CD14-positive monocyte (primary cell): ENCODE measurements around the gene PPFIA4. TPM values are rescaled to one million over a fixed set of nuclear protein-coding genes. Genes with fewer than 3 reads are reported as not detected.

Experiments used
- DNase-seq, 3 donors: peaks; one replicate each; pipeline ENCODE4 v3.0.0-alpha.2; 2011 to 2022
- H2AFZ ChIP-seq: 2 replicates; pipeline ENCODE4 v1.6.0; 2012; ENCODE audit warnings: mild to moderate bottlenecking, low read depth, low read length, inconsistent platforms; ENCODE audit not compliant: insufficient read depth, poor library complexity, severe bottlenecking
- H3K27ac ChIP-seq, 2 donors: 1 replicate in 1 of 2; 2 replicates in 1 of 2; pipeline ENCODE4 v1.5.1; 2012 to 2013; ENCODE audit warnings: low read length in 2 of 2, control low read depth in 1 of 2, inconsistent platforms in 1 of 2, low read depth in 1 of 2, mild to moderate bottlenecking in 1 of 2
- H3K27me3 ChIP-seq, 2 donors: one replicate each; pipeline versions ENCODE4 v1.6.0 to v1.6.1; 2011 to 2013; ENCODE audit warnings: low read length in 2 of 2; ENCODE audit not compliant: control insufficient read depth in 2 of 2, insufficient read depth in 2 of 2
- H3K36me3 ChIP-seq, 2 donors: replicated peaks in 1 of 2; 1 replicate in 1 of 2; 2 replicates in 1 of 2; pipeline versions ENCODE4 v1.5.1 to v1.6.1; 2012 to 2013; ENCODE audit warnings: low read length in 2 of 2, control low read depth in 1 of 2, inconsistent platforms in 1 of 2, mild to moderate bottlenecking in 1 of 2; ENCODE audit not compliant: insufficient read depth in 2 of 2, control insufficient read depth in 1 of 2
- H3K4me1 ChIP-seq, 2 donors: 1 replicate in 1 of 2; 2 replicates in 1 of 2; pipeline versions ENCODE4 v1.5.1 to v1.6.1; 2012 to 2013; ENCODE audit warnings: low read length in 2 of 2, control low read depth in 1 of 2, inconsistent platforms in 1 of 2, mild to moderate bottlenecking in 1 of 2, moderate library complexity in 1 of 2; ENCODE audit not compliant: insufficient read depth in 2 of 2, control insufficient read depth in 1 of 2
- H3K4me2 ChIP-seq: replicated peaks from 2 replicates; pipeline ENCODE3; 2012; ENCODE audit warnings: low read length, moderate library complexity, mild to moderate bottlenecking; ENCODE audit not compliant: poor library complexity, severe bottlenecking; ENCODE audit errors: extremely low read depth
- H3K4me3 ChIP-seq, 3 experiments: fragments of 200-600 bp in 1 of 3; sonication (generic) in 1 of 3; replicated peaks in 1 of 3; 1 replicate in 2 of 3; 2 replicates in 1 of 3; pipeline ENCODE4 v1.5.1; 2011 to 2013; ENCODE audit warnings: low read length in 3 of 3, mild to moderate bottlenecking in 3 of 3, control low read depth in 2 of 3, low read depth in 2 of 3, inconsistent platforms in 1 of 3, moderate library complexity in 1 of 3
- H3K79me2 ChIP-seq: 2 replicates; pipeline ENCODE4 v1.6.0; 2012; ENCODE audit warnings: mild to moderate bottlenecking, control low read depth, inconsistent platforms, low read length, moderate library complexity; ENCODE audit not compliant: insufficient read depth
- H3K9ac ChIP-seq: 2 replicates; pipeline ENCODE4 v1.6.0; 2017; ENCODE audit warnings: low read length, mild to moderate bottlenecking; ENCODE audit not compliant: insufficient read depth, poor library complexity, severe bottlenecking
- H3K9me3 ChIP-seq, 2 donors: replicated peaks in 1 of 2; 1 replicate in 1 of 2; 2 replicates in 1 of 2; pipeline versions ENCODE4 v1.5.1 to v1.6.1; 2012 to 2013; ENCODE audit warnings: low read length in 2 of 2, control low read depth in 1 of 2; ENCODE audit not compliant: control insufficient read depth in 1 of 2, insufficient read depth in 1 of 2
- H4K20me1 ChIP-seq: 2 replicates; pipeline ENCODE4 v1.6.0; 2012; ENCODE audit warnings: mild to moderate bottlenecking, low read length, control low read depth, moderate library complexity; ENCODE audit not compliant: insufficient read depth
- H3K27ac Mint-ChIP-seq, 7 donors: one replicate each; pipeline ENCODE4 v1.8.0; 2020; ENCODE audit warnings: mild to moderate bottlenecking in 7 of 7, mixed read lengths in 7 of 7, moderate library complexity in 6 of 7, inconsistent platforms in 2 of 7
- H3K27me3 Mint-ChIP-seq, 3 donors: one replicate each; pipeline ENCODE4 v1.8.0; 2021 to 2022; ENCODE audit warnings: low read depth in 3 of 3, mild to moderate bottlenecking in 3 of 3, mixed read lengths in 3 of 3, moderate library complexity in 3 of 3, inconsistent platforms in 1 of 3
- H3K36me3 Mint-ChIP-seq, 2 donors: one replicate each; pipeline ENCODE4 v1.8.0; 2020; ENCODE audit warnings: mixed read lengths in 2 of 2, inconsistent platforms in 1 of 2, mild to moderate bottlenecking in 1 of 2
- H3K4me1 Mint-ChIP-seq: one replicate; pipeline ENCODE4 v1.8.0; 2020; ENCODE audit warnings: mild to moderate bottlenecking, mixed read lengths
- H3K4me3 Mint-ChIP-seq, 2 donors: one replicate each; pipeline ENCODE4 v1.8.0; 2020; ENCODE audit warnings: mild to moderate bottlenecking in 2 of 2, mixed read lengths in 2 of 2, moderate library complexity in 1 of 2
- H3K9me3 Mint-ChIP-seq, 7 donors: one replicate each; pipeline ENCODE4 v1.8.0; 2020 to 2022; ENCODE audit warnings: mixed read lengths in 7 of 7, mild to moderate bottlenecking in 6 of 7, moderate library complexity in 6 of 7, inconsistent platforms in 2 of 7
- CTCF ChIP-seq: fragments of 200-600 bp; IDR thresholded peaks from one replicate; pipeline ENCODE4 v1.8.0; 2022; ENCODE audit warnings: antibody characterized with exemption, mild to moderate bottlenecking
- WGBS: methylation state at CpG from one replicate; pipeline ENCODE4 v1.1.5; 2013; ENCODE audit warnings: missing lambda C conversion rate; ENCODE audit not compliant: insufficient coverage; 5-methylcytosine and 5-hydroxymethylcytosine counted together
- intact Hi-C, 2 donors: fragments of 100-400 bp; cut with micrococcal nuclease; formaldehyde crosslinking; loops; one replicate each; pipeline versions ENCODE4 v1.15.0 to v1.15.1; 2023
- polyA plus RNA-seq, 3 donors: library from polyadenylated mRNA; depleted of rRNA in 1 of 3; unstranded in 2 of 3; stranded (reverse) in 1 of 3; fragments of 300-500 nt in 2 of 3; fragments of >200 nt in 1 of 3; fragmentation: Illumina TruSeq in 2 of 3; gene quantifications; 1 replicate in 2 of 3; 2 replicates in 1 of 3; pipeline ENCODE4 v1.2.3, GENCODE V29; 2012 to 2021

PPFIA4 gene
- polyA plus RNA-seq, 3 donors = 0.52 to 1.0 (median 0.97) TPM

DNA sequence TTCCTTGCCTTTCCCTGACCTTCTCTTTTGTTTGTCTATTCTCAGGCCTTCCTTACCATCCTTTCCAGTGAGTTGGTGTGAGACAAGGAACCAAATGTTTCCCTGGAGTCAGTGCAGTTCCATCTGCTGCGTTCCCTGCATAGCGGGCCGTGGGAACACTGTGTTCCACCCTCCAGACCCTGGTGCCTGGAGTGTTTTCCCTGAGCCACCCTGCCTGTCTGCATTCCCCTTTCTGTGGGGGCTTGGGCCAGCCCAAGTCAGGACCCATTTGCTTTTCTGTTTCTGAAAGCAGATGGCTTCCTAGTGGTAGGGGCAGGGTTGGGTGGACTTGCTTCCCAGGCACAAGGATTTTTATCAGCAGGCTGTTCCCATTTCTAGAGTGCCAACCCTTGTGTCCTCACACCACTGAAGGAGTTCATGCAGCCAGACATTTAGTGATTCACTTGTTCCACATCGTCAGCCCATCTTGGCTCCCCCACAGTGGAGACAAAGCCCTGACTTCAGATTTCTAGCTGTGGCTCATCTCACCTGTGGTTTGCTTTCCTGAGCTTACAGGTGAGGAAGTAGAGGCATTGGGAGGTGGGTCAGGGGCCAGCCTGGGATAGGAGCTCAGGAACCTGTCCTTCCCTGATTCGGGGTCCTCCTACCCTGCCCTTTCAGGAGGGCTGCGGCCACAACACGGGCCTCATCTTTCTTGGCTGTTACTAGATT, 73.7 kb downstream of the PPFIA4 start:
- TF ChIP-seq CTCF = no peak
- intact Hi-C loops = no loop called here
- no peak overlapping the region for H2AFZ ChIP-seq

GRCh38 chr1:203100516-203100869, 74.2 kb downstream of the PPFIA4 start:
- Histone ChIP-seq H3K79me2 (no peaks in the 10 kb centered on the region), H2AFZ (no peak overlapping the region), H3K4me1 (peaks cover 0 to 3% of the 10 kb centered on the region in 2 donors), H4K20me1 (no peaks in the 10 kb centered on the region), H3K4me3 (no peak overlapping the region), H3K27ac (no peak overlapping the region), H3K27me3 (no peaks in the 10 kb centered on the region), H3K36me3 (no peaks in the 10 kb centered on the region), H3K4me2 (no peak overlapping the region), H3K9me3 (peaks cover 5 to 20% of the 10 kb centered on the region in 2 donors), H3K9ac (no peak overlapping the region)
- TF ChIP-seq CTCF = no peak
- Mint-ChIP-seq H3K27ac (peak overlapping the region in 1 of 7 donors; percentile 61), H3K27me3 (peaks cover 1 to 12% (median 6%) of the 10 kb centered on the region in 3 donors), H3K4me1 (peaks cover 20% of the 10 kb centered on the region), H3K9me3 (peaks cover 19 to 30% (median 26%) of the 10 kb centered on the region in 7 donors), H3K4me3 (no peak overlapping the region), H3K36me3 (no peaks in the 10 kb centered on the region)
- DNase-seq = peak in 2 of 3 donors; percentile 5 to 36
- intact Hi-C loops = no loop called here

More for the DNA sequence above, 73.7 kb downstream of the PPFIA4 start:
- no peak overlapping the region for H3K27ac ChIP-seq
- no peak for DNase-seq
- H4K20me1 ChIP-seq = no peaks in the 10 kb centered on the region
- no peak overlapping the region for H3K4me3 Mint-ChIP-seq
- no peaks in the 10 kb centered on the region for H3K36me3 ChIP-seq
- H3K4me2 ChIP-seq = no peak overlapping the region
- no peaks in the 10 kb centered on the region for H3K27me3 ChIP-seq
- no peaks in the 10 kb centered on the region for H3K36me3 Mint-ChIP-seq
- peaks cover 2 to 12% (median 6%) of the 10 kb centered on the region in 3 donors for H3K27me3 Mint-ChIP-seq
- peaks cover 5 to 20% of the 10 kb centered on the region in 2 donors for H3K9me3 ChIP-seq
- 98% methylated on average over 6 of the region's 7 CpGs for WGBS
- H3K4me1 Mint-ChIP-seq = peaks cover 20% of the 10 kb centered on the region
- H3K4me1 ChIP-seq = peaks cover 0 to 3% of the 10 kb centered on the region in 2 donors
- H3K9ac ChIP-seq = no peak overlapping the region
- H3K9me3 Mint-ChIP-seq = peaks cover 19 to 29% (median 26%) of the 10 kb centered on the region in 7 donors
- H3K79me2 ChIP-seq = no peaks in the 10 kb centered on the region
- H3K4me3 ChIP-seq = no peak overlapping the region
- peak overlapping the region in 1 of 7 donors; percentile 61 for H3K27ac Mint-ChIP-seq
